PFSK-1 (cell line): Measurements from ENCODE around the gene LGR5.

Experiments
- FOXP2 ChIP-seq: optimal IDR thresholded peaks from 2 replicates; pipeline ENCODE3; 2011; ENCODE audit warnings: borderline replicate concordance, control low read depth, inconsistent platforms; ENCODE audit not compliant: insufficient read depth; ENCODE audit errors: extremely low read length, extremely low read depth
- POLR2AphosphoS5 ChIP-seq: IDR thresholded peaks from 2 replicates; pipeline ENCODE4 v1.6.1; 2012; ENCODE audit warnings: low read depth, mild to moderate bottlenecking, control low read depth, low read length, moderate library complexity
- SIN3A ChIP-seq: IDR thresholded peaks from 2 replicates; pipeline ENCODE4 v1.6.1; 2012; ENCODE audit warnings: mild to moderate bottlenecking, low read length, moderate library complexity, borderline replicate concordance; ENCODE audit not compliant: insufficient read depth
- TAF1 ChIP-seq: IDR thresholded peaks from 2 replicates; pipeline ENCODE4 v1.6.1; 2012; ENCODE audit warnings: low read length, control low read depth, borderline replicate concordance; ENCODE audit not compliant: insufficient read depth
- TF ChIP-seq, protein P1 (sequence below), 2 experiments: IDR thresholded peaks; 2 replicates each; pipeline versions ENCODE4 v1.6.1 to v1.8.0; 2011 to 2012; ENCODE audit warnings: low read depth in 2 of 2, low read length in 2 of 2, control low read depth in 1 of 2, inconsistent platforms in 1 of 2, mild to moderate bottlenecking in 1 of 2, moderate library complexity in 1 of 2; ENCODE audit not compliant: insufficient read depth in 1 of 2

DNA sequence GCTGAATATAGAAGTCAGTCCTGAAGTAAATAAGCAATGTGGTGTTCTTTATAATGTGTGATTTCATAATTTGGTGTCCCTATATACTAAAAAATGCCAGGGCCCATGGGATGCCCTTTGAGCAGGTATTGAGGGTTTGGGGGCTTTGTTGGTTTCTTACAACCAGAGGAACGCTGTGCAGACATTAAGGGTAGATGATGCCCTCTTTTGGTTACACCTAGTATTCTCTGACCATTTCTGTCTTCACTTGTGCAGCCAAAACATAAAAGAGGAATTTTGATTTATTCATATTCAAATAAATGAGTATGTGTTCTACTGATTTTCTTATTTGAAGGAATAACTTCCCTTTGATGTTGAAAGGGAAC is 3.0 kb downstream of the LGR5 start:
- TF ChIP-seq SIN3A (no peak), POLR2AphosphoS5 (no peak), TAF1 (no peak), FOXP2 (no peak)
- TF ChIP-seq, protein P1, sequence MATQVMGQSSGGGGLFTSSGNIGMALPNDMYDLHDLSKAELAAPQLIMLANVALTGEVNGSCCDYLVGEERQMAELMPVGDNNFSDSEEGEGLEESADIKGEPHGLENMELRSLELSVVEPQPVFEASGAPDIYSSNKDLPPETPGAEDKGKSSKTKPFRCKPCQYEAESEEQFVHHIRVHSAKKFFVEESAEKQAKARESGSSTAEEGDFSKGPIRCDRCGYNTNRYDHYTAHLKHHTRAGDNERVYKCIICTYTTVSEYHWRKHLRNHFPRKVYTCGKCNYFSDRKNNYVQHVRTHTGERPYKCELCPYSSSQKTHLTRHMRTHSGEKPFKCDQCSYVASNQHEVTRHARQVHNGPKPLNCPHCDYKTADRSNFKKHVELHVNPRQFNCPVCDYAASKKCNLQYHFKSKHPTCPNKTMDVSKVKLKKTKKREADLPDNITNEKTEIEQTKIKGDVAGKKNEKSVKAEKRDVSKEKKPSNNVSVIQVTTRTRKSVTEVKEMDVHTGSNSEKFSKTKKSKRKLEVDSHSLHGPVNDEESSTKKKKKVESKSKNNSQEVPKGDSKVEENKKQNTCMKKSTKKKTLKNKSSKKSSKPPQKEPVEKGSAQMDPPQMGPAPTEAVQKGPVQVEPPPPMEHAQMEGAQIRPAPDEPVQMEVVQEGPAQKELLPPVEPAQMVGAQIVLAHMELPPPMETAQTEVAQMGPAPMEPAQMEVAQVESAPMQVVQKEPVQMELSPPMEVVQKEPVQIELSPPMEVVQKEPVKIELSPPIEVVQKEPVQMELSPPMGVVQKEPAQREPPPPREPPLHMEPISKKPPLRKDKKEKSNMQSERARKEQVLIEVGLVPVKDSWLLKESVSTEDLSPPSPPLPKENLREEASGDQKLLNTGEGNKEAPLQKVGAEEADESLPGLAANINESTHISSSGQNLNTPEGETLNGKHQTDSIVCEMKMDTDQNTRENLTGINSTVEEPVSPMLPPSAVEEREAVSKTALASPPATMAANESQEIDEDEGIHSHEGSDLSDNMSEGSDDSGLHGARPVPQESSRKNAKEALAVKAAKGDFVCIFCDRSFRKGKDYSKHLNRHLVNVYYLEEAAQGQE (IDR thresholded peaks at IDR 0.05; ENCODE audit: insufficient read depth in 1 of 2, low read depth in 2 of 2, low read length in 2 of 2) = no peak
